GM19238 (cell line): ENCODE results near the gene MRPS31.
"Not testable (repeated sequence)": the region's sequence is repeated elsewhere in the genome, so short reads cannot be mapped to it uniquely, and the experiment has no call there.

ENCODE experiments used
- DNase-seq: peaks from one replicate; pipeline ENCODE4 v3.0.0; 2011; ENCODE audit warnings: low spot score; ENCODE audit not compliant: insufficient read length

The MRPS31 gene

DNA sequence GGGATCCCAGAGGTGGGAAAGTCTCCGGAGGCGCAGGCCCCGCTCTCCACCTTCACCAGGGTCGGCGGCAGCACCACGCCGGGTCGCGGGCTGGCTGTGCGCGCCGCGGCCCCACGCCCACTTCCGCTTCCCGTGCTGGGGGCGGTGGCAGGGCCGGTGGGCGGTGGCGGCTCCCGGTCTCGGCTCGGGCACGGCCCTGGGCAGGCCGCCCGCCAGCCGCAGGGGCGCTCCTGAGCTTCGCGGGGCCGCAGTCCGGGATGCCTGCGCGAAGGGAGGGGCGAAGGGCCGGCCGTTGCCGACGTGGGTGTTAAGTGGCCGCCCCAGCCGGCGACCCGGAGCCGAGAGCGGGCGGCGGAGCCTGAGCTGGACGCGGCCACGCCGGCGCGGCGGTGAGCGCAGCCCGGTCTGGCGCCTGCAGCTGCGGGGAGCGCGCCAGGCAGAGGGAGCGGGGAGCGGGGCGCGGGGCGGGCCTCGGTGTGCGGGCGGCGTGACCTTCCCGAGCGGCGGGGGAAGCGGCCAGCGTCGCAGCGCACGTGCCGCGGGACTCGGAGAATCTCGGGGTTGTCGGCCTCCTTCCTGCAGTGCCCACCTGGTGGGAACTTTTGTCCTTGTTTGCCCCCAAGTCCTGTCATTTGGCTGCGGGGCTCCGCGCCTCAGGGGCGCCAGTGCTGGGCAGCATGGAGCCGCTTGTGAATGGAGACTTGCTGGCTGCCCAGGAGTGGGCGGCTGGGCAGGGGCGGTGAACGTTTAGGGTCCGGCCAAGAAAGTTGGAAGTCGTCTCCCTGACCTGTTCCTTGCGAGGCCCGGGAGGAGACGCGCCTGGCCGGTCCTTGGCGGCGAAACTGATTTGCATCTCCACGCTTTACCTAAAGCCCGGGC, 18.5 kb upstream of the MRPS31 start, which contains the start of gene SLC25A15:
Gene SLC25A15, plus strand, starts transcription at position 337 of the 879 bp plus-strand sequence. CDS start 3,616 bp downstream, outside the sequence.
- peak; percentile 87 for DNase-seq

GRCh38 chr13:40788540-40789274, 17.7 kb upstream of the MRPS31 start:
- DNase-seq: not testable (repeated sequence)

GRCh38 chr13:40787062-40787461, 16.1 kb upstream of the MRPS31 start:
- no peak for DNase-seq

DNA sequence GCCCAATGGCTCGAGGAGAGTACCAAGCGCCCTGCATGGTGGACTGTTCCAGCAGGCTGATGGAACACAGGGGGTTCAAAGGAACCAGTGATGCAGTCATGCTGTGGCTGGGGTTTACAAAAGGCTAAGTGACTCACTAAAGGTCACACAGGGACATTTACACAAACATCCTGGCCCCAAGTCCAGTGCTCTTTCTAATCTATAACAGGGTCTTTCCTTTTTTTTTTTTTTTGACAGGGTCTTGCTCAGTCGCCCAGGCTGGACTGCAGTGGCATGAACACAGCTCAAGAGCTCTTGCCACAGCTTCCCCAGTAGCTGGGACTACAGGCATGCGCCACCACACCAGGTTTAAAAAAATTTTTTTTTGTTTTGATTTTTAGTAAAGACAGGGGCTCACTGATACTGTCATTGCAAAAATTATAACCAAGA, 15.6 kb upstream of the MRPS31 start:
- no peak for DNase-seq

DNA sequence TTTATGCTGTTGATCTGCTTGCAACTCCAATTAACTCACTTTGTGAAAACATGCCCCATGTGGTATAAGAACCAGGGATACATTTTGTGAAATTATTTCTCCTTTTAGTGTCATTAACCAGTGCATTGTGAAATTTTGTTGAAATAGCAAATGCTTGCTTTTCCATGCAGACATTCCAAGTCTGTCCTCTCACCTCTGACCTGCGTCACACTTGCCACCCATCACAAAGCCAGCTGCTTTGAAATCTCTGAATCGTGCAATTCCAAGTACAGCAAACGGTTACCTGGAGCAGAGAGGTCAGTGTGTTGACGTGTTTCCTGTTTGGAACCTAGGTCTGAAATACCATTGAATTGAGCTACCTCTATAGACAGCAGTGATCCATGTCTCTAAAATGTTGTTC, 13.6 kb upstream of the MRPS31 start:
- DNase-seq: no peak

DNA sequence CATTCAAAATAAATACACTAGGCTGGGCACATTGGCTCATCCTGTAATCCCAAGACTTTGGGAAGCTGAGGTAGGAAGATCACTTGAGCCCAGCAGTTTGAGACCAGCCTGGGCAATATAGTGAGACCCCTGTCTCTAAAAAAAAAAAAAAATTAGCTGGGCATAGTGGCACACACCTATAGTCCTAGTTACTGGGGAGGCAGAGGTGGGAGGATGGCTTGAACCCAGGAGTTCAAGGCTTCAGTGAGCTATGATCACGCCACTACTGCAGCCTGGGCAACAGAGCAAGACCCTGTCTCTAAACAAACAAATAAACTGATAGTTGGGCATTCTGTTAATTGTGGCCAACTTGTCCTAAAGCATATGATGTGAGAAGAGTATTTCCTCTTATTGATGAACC, 12.0 kb upstream of the MRPS31 start:
- DNase-seq: not testable (repeated sequence)

- no peak for DNase-seq
Observed at GRCh38 chr13:40781717-40782116, 10.7 kb upstream of the MRPS31 start.

DNA sequence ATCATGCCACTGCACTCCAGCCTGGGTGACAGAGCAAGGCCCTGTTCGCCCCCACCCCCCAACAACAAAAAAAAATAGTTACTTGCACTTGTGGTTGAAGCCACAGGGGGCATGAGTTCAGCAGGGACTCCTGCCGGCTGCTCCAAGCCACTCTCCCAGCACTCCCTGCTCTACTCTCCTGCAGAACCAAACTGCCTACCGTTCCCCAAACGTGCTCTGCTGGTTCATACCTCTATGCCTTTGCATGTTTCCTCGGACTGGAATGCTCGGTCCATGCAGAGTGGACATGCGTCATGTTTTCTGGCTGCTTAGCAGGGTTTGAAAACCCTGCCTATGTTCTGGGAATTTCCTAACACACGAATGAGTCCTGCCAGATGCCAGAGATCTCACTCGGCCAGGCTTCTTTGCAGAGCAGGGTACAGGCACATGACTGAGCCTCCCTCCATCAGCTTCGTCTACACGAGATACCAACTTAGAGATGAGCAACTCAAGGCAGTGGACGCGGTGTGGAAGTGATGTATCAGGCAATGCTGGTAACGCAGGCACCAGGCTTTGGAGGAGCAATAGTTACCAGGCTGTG, 9.9 kb upstream of the MRPS31 start:
- DNase-seq: no peak

DNA sequence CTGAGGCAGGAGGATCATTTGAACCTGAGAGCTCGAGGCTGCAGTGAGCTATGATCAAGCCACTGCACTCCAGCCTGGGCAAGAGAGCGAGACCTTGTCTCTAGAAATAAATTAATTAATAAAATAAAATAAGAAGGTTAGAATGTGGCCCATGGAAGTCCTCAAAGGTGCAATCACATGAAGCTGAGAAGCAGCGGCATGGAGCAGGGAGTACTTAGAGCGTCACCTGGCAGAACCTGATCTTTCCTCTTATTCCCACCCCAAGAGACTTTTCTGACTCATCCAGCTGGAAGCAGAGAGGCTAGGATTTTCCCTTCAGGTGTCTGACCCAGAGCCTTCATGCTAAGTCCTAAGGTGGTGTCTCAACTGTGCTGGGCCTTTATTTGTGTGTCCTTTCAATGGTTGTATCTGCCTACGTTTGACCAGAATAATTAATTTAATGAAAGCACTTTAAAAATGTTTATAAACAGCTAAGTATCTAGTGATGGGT, 8.9 kb upstream of the MRPS31 start:
- DNase-seq: no peak

DNA sequence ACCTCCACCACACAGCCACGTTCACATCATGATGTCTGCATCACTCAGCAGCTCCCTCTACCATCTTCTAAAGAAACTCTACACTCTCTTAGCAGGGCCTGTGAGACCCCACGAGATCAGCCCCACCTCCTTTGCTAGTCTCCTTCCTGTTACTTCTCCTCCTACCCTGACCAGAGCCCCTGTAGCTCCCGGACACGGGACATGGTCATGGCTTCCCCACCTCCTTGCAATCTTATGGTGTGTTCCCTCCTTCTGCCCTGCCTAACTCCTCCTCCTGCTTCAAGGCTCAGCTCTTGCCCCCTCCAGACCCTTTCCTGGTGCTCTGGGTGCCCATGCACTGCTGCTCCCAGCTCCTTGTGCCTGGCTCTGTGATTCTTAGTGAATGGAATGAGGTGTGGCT, 8.1 kb upstream of the MRPS31 start:
- DNase-seq: no peak

DNA sequence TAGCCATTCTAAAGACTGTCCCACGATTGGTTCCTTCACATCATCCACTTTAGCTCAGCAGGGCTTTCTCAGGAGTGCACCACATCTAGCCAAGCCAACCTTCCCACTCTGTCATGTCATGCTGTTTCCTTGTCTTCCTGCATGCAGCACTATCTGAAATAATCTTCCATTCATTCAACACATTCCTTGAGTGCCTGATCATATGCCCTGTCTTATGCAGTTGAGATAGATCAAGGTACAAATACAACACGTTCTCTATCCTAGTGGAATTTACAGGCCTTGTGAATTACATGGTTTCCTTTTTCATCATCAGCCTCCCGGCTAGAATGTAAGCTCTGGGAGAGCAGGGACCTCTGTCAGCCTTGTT, 6.8 kb upstream of the MRPS31 start:
- DNase-seq: no peak

GRCh38 chr13:40777166-40777808, 6.3 kb upstream of the MRPS31 start:
- no peak for DNase-seq

- DNase-seq: no peak
Observed at GRCh38 chr13:40776681-40777165, 5.7 kb upstream of the MRPS31 start.

- DNase-seq: no peak
Observed at GRCh38 chr13:40776232-40776631, 5.2 kb upstream of the MRPS31 start.

- DNase-seq: no peak
Observed at GRCh38 chr13:40774672-40775071, 3.7 kb upstream of the MRPS31 start.

DNA sequence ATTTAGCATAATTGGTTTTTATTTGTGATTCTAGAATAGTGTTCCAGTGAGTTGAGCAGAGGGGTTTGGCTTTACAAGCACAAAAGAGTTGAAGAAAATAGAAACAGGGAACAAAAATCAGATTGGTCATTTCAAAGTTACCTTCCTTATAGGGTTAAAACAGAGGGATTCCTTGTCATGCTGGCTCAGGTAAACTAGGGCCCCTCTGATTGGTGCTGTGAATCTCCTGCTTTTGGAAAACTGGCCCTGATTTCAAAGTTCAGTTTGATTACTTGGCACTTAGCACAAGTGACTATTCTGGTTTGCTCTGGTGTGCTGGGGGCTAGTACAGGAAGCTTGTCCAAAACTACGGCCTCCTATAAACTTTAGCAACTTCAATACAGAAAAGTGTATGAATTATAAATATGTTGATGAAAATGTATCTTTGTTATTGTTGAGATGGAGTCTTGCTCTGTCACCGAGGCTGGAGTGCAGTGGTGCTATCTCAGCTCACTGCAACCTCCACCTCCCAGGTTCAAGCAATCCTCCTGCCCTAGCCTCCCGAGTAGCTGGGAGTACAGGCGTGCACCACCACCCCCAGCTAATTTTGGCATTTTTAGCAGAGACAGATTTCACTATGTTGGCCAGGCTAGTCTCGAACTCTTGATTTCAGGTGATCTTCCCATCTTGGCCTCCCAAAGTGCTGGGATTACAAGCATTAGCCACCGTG, 1.9 kb upstream of the MRPS31 start:
- DNase-seq: no peak

- no peak for DNase-seq
Observed at GRCh38 chr13:40770609-40770933, 419 bp downstream of the MRPS31 start.

DNA sequence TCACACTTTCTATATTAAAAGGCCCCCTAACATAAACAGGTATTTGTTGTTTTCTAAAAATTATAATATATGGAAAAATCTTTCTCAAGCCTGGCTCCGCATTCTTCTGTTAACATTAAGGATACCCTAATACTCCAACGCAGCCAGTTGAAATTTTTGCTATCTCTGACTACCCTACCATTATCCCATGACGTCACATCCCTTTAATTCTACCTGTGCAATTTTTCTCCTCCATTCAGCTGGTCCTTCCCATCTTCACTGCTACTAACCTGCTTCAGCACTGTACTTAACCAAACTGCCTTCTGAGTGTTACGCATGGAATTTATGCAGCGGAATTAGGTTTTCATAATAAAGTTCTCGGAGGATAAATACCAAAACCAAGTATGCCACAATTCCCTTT, 1.0 kb downstream of the MRPS31 start:
- DNase-seq: no peak

- no peak for DNase-seq
Observed at GRCh38 chr13:40765602-40766001, 5.4 kb downstream of the MRPS31 start.

GRCh38 chr13:40764587-40765403, 6.2 kb downstream of the MRPS31 start:
- no peak for DNase-seq
